K562 (cell line): ENCODE data around the gene SCN1A. TPM values are rescaled to one million over a fixed set of nuclear protein-coding genes. Genes with fewer than 3 reads are reported as not detected.

Experiments used
- ATAC-seq: fragments of 200-7000 bp; cut with Tn5 transposase; 3 replicates; pipeline ENCODE4 v1.9.1; 2020; ENCODE audit warnings: moderate library complexity
- BruUV-seq: library from RNA; stranded (reverse); fragments of 400-500 nt; replicated peaks from 2 replicates; lab custom pipeline; 2021; lab: Mats Ljungman, UMichigan
- CTCF ChIA-PET: fragments of 300-600 bp; formaldehyde crosslinking; extraction: SDS; loops from one replicate; lab custom pipeline; 2021; ENCODE audit warnings: low intra/inter-chr PET ratio; lab: Yijun Ruan, JAX
- POLR2A ChIA-PET: fragments of 300-600, 350-650 bp; sonication (Branson Sonifier 250); formaldehyde crosslinking; extraction: SDS; loops from one replicate; lab custom pipeline; 2021; ENCODE audit warnings: antibody characterized with exemption, inconsistent platforms; lab: Yijun Ruan, JAX
- DNase-seq, 4 experiments: peaks; one replicate each; pipeline versions ENCODE4 v3.0.0 to v3.0.0-alpha.2; 2011 to 2018; ENCODE audit warnings: low spot score in 3 of 4, mixed read lengths in 3 of 4; ENCODE audit errors: extremely low read depth in 1 of 4
- FAIRE-seq: peaks from 2 replicates; lab custom pipeline; 2011; peaks lifted over from hg19 to GRCh38; lab: Jason Lieb, UNC
- H2AFZ ChIP-seq: 2 replicates; pipeline ENCODE4 v1.6.0; 2011; ENCODE audit warnings: low read depth, low read length, control low read depth, inconsistent platforms
- H3K27ac ChIP-seq: fragments of 200-600 bp; 3 replicates; pipeline ENCODE4 v1.8.0; 2011; ENCODE audit warnings: low read depth, mild to moderate bottlenecking, control low read depth, inconsistent platforms, low read length, moderate library complexity, mixed read lengths; ENCODE audit errors: extremely low read depth
- H3K27me3 ChIP-seq, 2 experiments: fragments of 300-600 bp in 1 of 2; 2 replicates in 1 of 2; 3 replicates in 1 of 2; pipeline versions ENCODE4 v1.6.0 to v1.8.0; 2011; ENCODE audit warnings: inconsistent platforms in 2 of 2, low read length in 2 of 2, mild to moderate bottlenecking in 1 of 2, mixed read lengths in 1 of 2, moderate library complexity in 1 of 2; ENCODE audit not compliant: control insufficient read depth in 2 of 2, insufficient read depth in 2 of 2
- H3K36me3 ChIP-seq: fragments of 300-600 bp; 3 replicates; pipeline ENCODE4 v1.8.0; 2011; ENCODE audit warnings: mild to moderate bottlenecking, low read length, inconsistent platforms; ENCODE audit not compliant: control insufficient read depth, insufficient read depth
- H3K4me1 ChIP-seq, 2 experiments: fragments of 200-600 bp in 1 of 2; replicated peaks in 1 of 2; 2 replicates in 1 of 2; 3 replicates in 1 of 2; pipeline versions ENCODE4 v1.5.1 to v1.8.0; 2011; ENCODE audit warnings: inconsistent platforms in 2 of 2, low read length in 2 of 2, mild to moderate bottlenecking in 1 of 2, mixed read lengths in 1 of 2, moderate library complexity in 1 of 2; ENCODE audit not compliant: control insufficient read depth in 2 of 2, insufficient read depth in 2 of 2
- H3K4me2 ChIP-seq: 2 replicates; pipeline ENCODE4 v1.6.1; 2011; ENCODE audit warnings: low read length, control low read depth, inconsistent platforms, mixed read lengths; ENCODE audit not compliant: insufficient read depth
- H3K4me3 ChIP-seq: fragments of 200-600 bp; sonication (generic), shearing (Covaris generic); 2 replicates; pipeline ENCODE4 v1.5.1; 2016; ENCODE audit warnings: control low read depth, inconsistent platforms
- H3K79me2 ChIP-seq: fragments of 200-600 bp; 3 replicates; pipeline ENCODE4 v1.8.0; 2011; ENCODE audit warnings: low read length, inconsistent platforms; ENCODE audit not compliant: control insufficient read depth, insufficient read depth
- H3K9ac ChIP-seq, 2 experiments: 2 replicates each; pipeline versions ENCODE4 v1.6.0 to v1.6.1; 2011; ENCODE audit warnings: low read depth in 2 of 2, low read length in 2 of 2, control low read depth in 1 of 2, inconsistent platforms in 1 of 2, mild to moderate bottlenecking in 1 of 2, mixed read lengths in 1 of 2; ENCODE audit not compliant: insufficient read depth in 1 of 2
- H3K9me1 ChIP-seq: one replicate; pipeline ENCODE4 v1.6.0; 2011; ENCODE audit warnings: inconsistent platforms, mild to moderate bottlenecking, low read length, moderate library complexity; ENCODE audit not compliant: control insufficient read depth, insufficient read depth
- H3K9me3 ChIP-seq: replicated peaks from 2 replicates; pipeline ENCODE4 v1.5.1; 2011; ENCODE audit warnings: low read depth, low read length, inconsistent platforms; ENCODE audit not compliant: control insufficient read depth, insufficient read depth
- H4K20me1 ChIP-seq: replicated peaks from 2 replicates; pipeline ENCODE4 v1.6.1; 2011; ENCODE audit warnings: low read length, inconsistent platforms, mixed read lengths; ENCODE audit not compliant: control insufficient read depth, insufficient read depth
- ARHGAP35 ChIP-seq: fragments of 450-650 bp; IDR thresholded peaks from 2 replicates; pipeline ENCODE4 v1.6.1; 2018; ENCODE audit not compliant: partially characterized antibody
- C11orf30 ChIP-seq: fragments of 450-650 bp; IDR thresholded peaks from 2 replicates; pipeline ENCODE4 v1.6.1; 2016; ENCODE audit warnings: low read depth, mild to moderate bottlenecking
- GATAD2A ChIP-seq: fragments of 450-650 bp; IDR thresholded peaks from 2 replicates; pipeline ENCODE4 v1.6.1; 2017
- MAFG ChIP-seq: fragments of 450-650 bp; conservative IDR thresholded peaks from 2 replicates; pipeline ENCODE4 v1.6.1; 2016; ENCODE audit warnings: missing genetic modification characterization, missing compliant biosample characterization
- NCOA4 ChIP-seq: fragments of 450-650 bp; IDR thresholded peaks from 2 replicates; pipeline ENCODE4 v1.6.1; 2018; ENCODE audit warnings: mild to moderate bottlenecking; ENCODE audit not compliant: partially characterized antibody
- RBM15 ChIP-seq: fragments of 200-400 bp; formaldehyde crosslinking; IDR thresholded peaks from 2 replicates; pipeline ENCODE4 v1.6.1; 2018; ENCODE audit warnings: mild to moderate bottlenecking, low read length, moderate library complexity; ENCODE audit not compliant: insufficient read depth
- SIN3B ChIP-seq: fragments of 450-650 bp; IDR thresholded peaks from 2 replicates; pipeline ENCODE4 v1.6.1; 2017; ENCODE audit warnings: low read depth, mild to moderate bottlenecking, moderate library complexity
- SMARCB1 ChIP-seq: IDR thresholded peaks from 2 replicates; pipeline ENCODE4 v1.6.1; 2011; ENCODE audit warnings: improper control_type of control experiment, low read depth; ENCODE audit not compliant: insufficient read length
- TOE1 ChIP-seq, 2 experiments: fragments of 450-650 bp in 1 of 2; sonication (generic) in 1 of 2; formaldehyde crosslinking in 1 of 2; IDR thresholded peaks; 2 replicates each; pipeline versions ENCODE4 v1.7.1 to v1.8.0; 2016 to 2022; ENCODE audit warnings: borderline replicate concordance in 2 of 2, mild to moderate bottlenecking in 2 of 2, antibody characterized with exemption in 1 of 2, inconsistent platforms in 1 of 2, low read depth in 1 of 2, missing genetic modification reagents in 1 of 2, moderate library complexity in 1 of 2
- ZNF347 ChIP-seq: fragments of 450-650 bp; formaldehyde crosslinking; IDR thresholded peaks from 2 replicates; pipeline ENCODE4 v1.4.0; 2020; ENCODE audit warnings: low read depth, mild to moderate bottlenecking, moderate library complexity
- WGBS: fragments of 100-300 bp; shearing (Covaris generic); methylation state at CpG from one replicate; pipeline ENCODE4 v1.1.6; 2016; ENCODE audit warnings: low coverage, mixed read lengths; ENCODE audit not compliant: insufficient coverage; ENCODE audit errors: missing lambda C conversion rate; 5-methylcytosine and 5-hydroxymethylcytosine counted together
- in situ Hi-C: fragments of 300-500 bp; cut with MboI; formaldehyde crosslinking; loops from 4 replicates; pipeline ENCODE4 v1.15.0; 2018; ENCODE audit warnings: inconsistent platforms, mixed read lengths
- intact Hi-C: fragments of 100-400 bp; cut with micrococcal nuclease; formaldehyde crosslinking; loops from 2 replicates; pipeline ENCODE4 v1.14.2; 2022
- polyA plus RNA-seq, 8 experiments: library from polyadenylated mRNA; depleted of rRNA in 4 of 8; stranded (reverse) in 5 of 8; unstranded in 3 of 8; fragments of >200 nt; fragmentation: Nextera tagmentation in 2 of 8; fragmentation: Illumina TruSeq in 1 of 8; extraction: Ambion mirVana in 2 of 8; extraction: Trizol in 1 of 8; gene quantifications; 2 replicates each; pipeline versions ENCODE4 v1.2.1 to v1.2.3, GENCODE V29; 2011 to 2014; ENCODE audit warnings: inconsistent platforms in 1 of 8, missing spikeins in 1 of 8
- total RNA-seq, 7 experiments: library from RNA; depleted of rRNA in 6 of 7; stranded (reverse); fragments of >200 nt in 6 of 7; fragmentation: Illumina TruSeq in 2 of 7; extraction: Trizol in 2 of 7; gene quantifications; 2 replicates each; pipeline versions ENCODE4 v1.2.1 to v1.2.3, GENCODE V29; 2011 to 2021; ENCODE audit warnings: low replicate concordance in 1 of 7
- TF ChIP-seq, protein P1 (sequence below): IDR thresholded peaks from 2 replicates; pipeline ENCODE4 v1.6.1; 2012; ENCODE audit warnings: low read depth, low read length, improper control_type of control experiment, borderline replicate concordance
- TF ChIP-seq, protein P2 (sequence below): fragments of 450-650 bp; IDR thresholded peaks from 2 replicates; pipeline ENCODE4 v1.6.1; 2018; ENCODE audit not compliant: partially characterized antibody
- TF ChIP-seq, protein P3 (sequence below): fragments of 250-450 bp; sonication (Bioruptor Pico); IDR thresholded peaks from 2 replicates; pipeline ENCODE4 v1.9.0; 2021; ENCODE audit warnings: mild to moderate bottlenecking, inconsistent platforms

The SCN1A gene
- total and polyA plus RNA-seq, 9 of the 15 experiments (the other 6 are each of a cell fraction or from before 2014, with no cell fraction given) = not detected

DNA sequence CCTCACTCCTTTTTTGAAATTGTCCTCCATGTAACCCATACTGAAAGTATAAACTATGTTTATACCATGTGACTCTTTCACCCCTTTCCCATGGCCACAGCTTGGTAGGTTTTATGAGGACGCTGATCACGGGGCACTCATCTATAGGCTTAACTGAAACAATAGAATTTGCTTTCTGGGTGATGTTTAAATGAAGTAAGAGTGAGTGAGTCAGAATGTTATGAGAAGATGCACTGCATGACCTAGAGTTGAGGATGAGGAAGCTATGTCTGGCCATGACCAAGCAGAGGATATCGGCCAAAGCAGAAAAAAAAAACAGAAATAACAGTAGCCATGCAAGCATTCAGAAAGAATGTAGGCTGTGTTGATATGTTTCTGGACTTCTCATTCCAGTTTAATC, 34.9 kb downstream of the SCN1A start (continued):
- TF ChIP-seq, protein P1, sequence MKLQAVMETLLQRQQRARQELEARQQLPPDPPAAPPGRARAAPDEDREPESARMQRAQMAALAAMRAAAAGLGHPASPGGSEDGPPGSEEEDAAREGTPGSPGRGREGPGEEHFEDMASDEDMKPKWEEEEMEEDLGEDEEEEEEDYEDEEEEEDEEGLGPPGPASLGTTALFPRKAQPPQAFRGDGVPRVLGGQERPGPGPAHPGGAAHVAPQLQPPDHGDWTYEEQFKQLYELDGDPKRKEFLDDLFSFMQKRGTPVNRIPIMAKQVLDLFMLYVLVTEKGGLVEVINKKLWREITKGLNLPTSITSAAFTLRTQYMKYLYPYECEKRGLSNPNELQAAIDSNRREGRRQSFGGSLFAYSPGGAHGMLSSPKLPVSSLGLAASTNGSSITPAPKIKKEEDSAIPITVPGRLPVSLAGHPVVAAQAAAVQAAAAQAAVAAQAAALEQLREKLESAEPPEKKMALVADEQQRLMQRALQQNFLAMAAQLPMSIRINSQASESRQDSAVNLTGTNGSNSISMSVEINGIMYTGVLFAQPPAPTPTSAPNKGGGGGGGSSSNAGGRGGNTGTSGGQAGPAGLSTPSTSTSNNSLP = no peak

DNA sequence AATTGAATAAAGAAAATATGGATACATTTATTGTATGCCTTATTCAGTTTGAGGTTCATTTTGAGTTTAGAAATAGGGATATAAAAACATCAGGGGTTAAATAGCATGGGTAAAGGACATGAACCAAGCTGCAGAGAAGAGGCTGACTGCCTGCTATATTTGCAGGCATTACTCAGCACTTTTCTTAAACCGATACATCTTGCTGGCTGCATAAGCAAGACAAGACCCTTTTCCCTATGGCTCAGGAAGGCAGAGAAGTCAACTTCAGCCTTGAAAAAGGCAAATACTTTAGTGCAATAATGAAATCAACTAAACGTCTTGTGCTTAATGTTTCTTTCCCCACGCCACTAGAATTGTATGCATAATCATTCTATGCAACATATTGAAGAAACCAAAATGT, 36.4 kb downstream of the SCN1A start:
- in situ Hi-C loops = no loop called here
- peak overlapping the region; percentile 67 for H2AFZ ChIP-seq
- ATAC-seq = peak; percentile 87
- TF ChIP-seq, protein P2, sequence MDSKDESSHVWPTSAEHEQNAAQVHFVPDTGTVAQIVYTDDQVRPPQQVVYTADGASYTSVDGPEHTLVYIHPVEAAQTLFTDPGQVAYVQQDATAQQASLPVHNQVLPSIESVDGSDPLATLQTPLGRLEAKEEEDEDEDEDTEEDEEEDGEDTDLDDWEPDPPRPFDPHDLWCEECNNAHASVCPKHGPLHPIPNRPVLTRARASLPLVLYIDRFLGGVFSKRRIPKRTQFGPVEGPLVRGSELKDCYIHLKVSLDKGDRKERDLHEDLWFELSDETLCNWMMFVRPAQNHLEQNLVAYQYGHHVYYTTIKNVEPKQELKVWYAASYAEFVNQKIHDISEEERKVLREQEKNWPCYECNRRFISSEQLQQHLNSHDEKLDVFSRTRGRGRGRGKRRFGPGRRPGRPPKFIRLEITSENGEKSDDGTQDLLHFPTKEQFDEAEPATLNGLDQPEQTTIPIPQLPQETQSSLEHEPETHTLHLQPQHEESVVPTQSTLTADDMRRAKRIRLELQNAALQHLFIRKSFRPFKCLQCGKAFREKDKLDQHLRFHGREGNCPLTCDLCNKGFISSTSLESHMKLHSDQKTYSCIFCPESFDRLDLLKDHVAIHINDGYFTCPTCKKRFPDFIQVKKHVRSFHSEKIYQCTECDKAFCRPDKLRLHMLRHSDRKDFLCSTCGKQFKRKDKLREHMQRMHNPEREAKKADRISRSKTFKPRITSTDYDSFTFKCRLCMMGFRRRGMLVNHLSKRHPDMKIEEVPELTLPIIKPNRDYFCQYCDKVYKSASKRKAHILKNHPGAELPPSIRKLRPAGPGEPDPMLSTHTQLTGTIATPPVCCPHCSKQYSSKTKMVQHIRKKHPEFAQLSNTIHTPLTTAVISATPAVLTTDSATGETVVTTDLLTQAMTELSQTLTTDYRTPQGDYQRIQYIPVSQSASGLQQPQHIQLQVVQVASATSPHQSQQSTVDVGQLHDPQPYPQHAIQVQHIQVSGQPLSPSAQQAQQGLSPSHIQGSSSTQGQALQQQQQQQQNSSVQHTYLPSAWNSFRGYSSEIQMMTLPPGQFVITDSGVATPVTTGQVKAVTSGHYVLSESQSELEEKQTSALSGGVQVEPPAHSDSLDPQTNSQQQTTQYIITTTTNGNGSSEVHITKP = no peak
- no peak for TF ChIP-seq RBM15
- peak; percentile 89 for TF ChIP-seq C11orf30
- peak; percentile 92 for TF ChIP-seq MAFG
- no peak for TF ChIP-seq ARHGAP35
- no peak for TF ChIP-seq ZNF347 (CRISPR knock-in tag)
- TF ChIP-seq GATAD2A = no peak
- no peak for TF ChIP-seq SIN3B
- TF ChIP-seq, protein P3, sequence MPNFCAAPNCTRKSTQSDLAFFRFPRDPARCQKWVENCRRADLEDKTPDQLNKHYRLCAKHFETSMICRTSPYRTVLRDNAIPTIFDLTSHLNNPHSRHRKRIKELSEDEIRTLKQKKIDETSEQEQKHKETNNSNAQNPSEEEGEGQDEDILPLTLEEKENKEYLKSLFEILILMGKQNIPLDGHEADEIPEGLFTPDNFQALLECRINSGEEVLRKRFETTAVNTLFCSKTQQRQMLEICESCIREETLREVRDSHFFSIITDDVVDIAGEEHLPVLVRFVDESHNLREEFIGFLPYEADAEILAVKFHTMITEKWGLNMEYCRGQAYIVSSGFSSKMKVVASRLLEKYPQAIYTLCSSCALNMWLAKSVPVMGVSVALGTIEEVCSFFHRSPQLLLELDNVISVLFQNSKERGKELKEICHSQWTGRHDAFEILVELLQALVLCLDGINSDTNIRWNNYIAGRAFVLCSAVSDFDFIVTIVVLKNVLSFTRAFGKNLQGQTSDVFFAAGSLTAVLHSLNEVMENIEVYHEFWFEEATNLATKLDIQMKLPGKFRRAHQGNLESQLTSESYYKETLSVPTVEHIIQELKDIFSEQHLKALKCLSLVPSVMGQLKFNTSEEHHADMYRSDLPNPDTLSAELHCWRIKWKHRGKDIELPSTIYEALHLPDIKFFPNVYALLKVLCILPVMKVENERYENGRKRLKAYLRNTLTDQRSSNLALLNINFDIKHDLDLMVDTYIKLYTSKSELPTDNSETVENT (CRISPR knock-in tag) = no peak
- TF ChIP-seq NCOA4 = no peak
- no peak for TF ChIP-seq TOE1 (IDR thresholded peaks at IDR 0.05; ENCODE audit: borderline replicate concordance)
- no peak for TF ChIP-seq TOE1 (CRISPR knock-in tag; IDR thresholded peaks at IDR 0.05; ENCODE audit: borderline replicate concordance, low read depth)
- TF ChIP-seq SMARCB1 = no peak

More for the DNA sequence above, 36.4 kb downstream of the SCN1A start:
- Histone ChIP-seq H3K9ac (no peak overlapping the region), H3K27me3 (no peaks in the 10 kb centered on the region), H4K20me1 (no peaks in the 10 kb centered on the region), H3K9me1 (no peaks in the 10 kb centered on the region), H3K27ac (no peak overlapping the region), H3K4me2 (no peak overlapping the region; the same call in 1 of the 2 replicates), H3K4me1 (peaks cover 0 to 7% of the 10 kb centered on the region in 2 experiments; a peak in 2 of 5 replicates), H3K9me3 (no peaks in the 10 kb centered on the region), H3K4me3 (no peak overlapping the region), H3K79me2 (no peaks in the 10 kb centered on the region), H3K36me3 (no peaks in the 10 kb centered on the region)
- BruUV-seq = no TSS peak
- FAIRE-seq = peak; percentile 71
- intact Hi-C loops = no loop called here
- CTCF ChIA-PET = no interaction called here
- POLR2A ChIA-PET = interaction anchor here (0.9 kb wide), 1 partner anchor 138 kb away, joined by 3 read pairs; no protein-coding TSS in a partner anchor
- DNase-seq = peak in 2 of 4 experiments; percentile 21 to 68
- 2% methylated on average over 3 of the region's 3 CpGs for WGBS
